Fibroblast of peridontal ligament (primary cell): ENCODE data around the gene FST.

Experiments used
- DNase-seq: peaks from one replicate; pipeline ENCODE4 v3.0.0-alpha.2; 2010; ENCODE audit errors: extremely low read depth

Gene FST

DNA sequence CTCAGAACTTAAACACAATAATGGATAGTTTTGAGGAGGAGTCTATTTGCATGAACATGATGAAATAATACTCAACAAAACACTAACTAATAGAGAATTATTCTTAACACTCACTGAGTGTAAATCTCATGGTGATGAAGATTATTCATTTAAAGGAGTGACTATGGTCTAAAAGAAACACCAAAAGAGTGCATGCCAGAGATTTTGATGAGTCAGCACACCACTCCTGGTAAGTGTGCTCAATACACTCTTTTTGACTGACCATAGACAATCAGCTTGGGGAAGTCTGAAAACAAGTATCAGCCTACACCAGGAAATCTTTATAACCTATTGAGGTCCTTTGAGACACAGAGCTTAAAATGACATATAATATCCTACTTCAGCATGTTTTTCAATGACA lies 6.8 kb upstream of the FST start:
- peak; percentile 26 for DNase-seq

GRCh38 chr5:53475320-53475719 lies 5.1 kb upstream of the FST start:
- DNase-seq = no peak

- no peak for DNase-seq
Measured at GRCh38 chr5:53476019-53476418, 4.4 kb upstream of the FST start.

- DNase-seq = no peak
Measured at GRCh38 chr5:53476531-53477480, 3.6 kb upstream of the FST start.

GRCh38 chr5:53478411-53479044 lies 1.9 kb upstream of the FST start:
- DNase-seq = peak; percentile 59

- DNase-seq = no peak
Measured at GRCh38 chr5:53479045-53479589, 1.3 kb upstream of the FST start.

DNA sequence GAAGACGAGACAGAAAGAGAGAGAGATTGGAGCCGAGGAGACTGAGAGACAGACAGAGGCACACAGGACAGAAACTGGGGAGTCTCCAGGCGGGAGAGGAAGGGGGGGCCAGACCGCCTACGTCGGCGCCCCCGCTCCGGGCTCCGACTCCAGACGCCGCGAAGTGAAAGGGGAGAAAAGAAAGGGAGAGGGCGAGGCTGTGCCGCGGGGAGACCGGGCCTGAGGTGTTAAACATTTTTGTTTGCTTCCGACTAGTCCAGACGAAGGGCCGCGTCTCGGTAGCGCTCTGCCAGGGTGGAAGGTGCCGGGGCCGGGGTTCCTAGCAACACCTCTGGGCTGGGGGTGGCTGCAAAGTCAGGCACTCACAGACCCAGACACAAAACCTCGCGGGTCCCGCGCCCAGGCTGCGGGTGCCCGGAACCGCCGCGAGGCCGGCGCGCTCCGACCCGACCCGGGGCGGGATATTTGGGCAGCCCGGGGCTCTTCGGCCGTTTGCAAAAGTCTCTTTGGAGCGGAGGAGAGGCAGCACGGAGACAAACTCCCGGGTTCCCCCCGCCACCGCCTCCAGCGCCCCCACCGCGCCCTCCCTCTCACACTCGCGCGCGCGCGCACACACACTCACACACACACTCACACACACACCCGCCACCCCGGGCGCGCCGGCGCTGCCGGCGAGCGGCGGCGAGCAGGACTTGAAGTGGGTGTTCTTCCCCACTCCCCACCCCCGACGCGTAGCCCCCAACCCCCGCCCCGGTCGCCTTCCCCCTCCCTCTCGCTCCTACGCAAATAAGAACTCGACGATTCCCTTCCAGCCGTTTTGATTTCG lies 626 bp upstream of the FST start:
- DNase-seq = peak; percentile 76

DNA sequence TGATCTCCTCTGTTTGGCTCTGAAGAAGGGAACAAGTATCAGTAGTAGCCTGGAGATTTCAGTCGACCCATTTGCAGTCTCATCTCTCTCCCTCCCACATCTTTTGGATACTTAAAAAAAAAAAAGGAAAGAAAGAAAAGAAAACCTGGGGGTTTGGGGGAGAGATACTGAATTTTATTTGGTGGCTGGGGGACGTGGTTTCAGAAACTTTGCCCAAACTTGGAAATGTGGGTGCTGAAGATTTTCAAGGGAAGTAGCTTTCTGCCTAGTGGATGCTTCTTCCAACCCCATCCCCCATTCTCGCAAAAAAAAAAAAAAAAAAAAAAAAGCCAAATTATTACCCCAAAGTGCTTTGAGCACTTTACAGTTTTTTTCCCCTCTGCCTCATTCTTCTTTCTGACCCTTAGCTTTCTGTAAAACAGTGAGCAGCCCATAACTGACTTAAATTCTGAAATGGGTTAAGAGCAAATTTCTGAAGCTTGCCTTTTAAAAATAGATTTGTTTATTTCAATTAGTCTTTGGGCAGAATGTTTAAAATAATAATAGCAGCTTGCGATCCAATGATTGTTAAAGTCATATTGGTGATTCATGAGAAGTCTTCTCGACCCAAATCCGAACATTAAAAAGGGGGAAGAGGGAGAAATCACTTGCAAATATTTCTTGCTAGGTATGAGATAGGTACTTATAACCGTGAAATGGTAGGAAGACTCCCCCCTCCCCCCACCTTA lies 894 bp downstream of the FST start:
- DNase-seq = peak; percentile 74

DNA sequence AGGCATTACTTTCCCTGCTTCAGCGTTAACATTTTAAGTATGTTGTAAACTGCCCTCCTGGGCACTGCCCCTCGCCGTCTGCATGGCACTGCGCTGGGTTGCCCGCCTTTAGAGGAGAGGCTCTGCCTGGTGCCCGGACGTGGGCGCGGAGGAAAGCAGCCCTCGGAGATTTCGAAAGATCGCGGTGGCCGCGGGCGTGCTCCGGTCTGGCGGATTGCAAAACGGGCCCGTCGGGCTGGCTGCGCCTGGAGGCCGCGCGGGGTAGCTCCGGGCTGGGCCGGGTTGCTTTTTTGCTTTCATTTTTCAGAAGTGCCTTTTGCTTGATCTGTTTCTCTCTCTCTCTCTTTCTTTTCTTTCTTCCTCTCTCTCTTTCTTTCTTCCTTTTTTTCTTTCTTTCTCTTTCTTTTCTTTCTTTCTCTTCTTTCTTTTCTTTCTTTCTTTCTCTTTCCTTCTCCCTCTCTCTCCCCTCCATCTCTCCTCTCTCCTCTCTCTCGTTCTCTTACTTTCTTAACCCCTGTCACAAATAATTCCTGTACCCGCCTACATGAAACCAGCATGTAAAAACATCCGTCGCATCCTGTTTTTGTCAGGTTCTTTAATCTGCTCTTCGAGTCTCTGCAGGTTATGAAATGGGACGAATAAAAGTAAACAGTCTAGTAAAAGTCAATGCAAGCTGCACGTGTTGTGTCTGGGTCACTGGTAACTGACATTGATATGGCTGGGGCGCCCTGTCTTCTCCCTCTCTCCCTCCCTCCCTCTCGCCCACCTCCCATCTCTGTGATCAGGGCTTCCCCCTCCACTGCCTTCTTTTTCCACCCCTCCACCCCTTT lies 1.7 kb downstream of the FST start:
- peak; percentile 77 for DNase-seq

- peak; percentile 59 for DNase-seq
Measured at GRCh38 chr5:53482717-53483638, 2.5 kb downstream of the FST start.

DNA sequence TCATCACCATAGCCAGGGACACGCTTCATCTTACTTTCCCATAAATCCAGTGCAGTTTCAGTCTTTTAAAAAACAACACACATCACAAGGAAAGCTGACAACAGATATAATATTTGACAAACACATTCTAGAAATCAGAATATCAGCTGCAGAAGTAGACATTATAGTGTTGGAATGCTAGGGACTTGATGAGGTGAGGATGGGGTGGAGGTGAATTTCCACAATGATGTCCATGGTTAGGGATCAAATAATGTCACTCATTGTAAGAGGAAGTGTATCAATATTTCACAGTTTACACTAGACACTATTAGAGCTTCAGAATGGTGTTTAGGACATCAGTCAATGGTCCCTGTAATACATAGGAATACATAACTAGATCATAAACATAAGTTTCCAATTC lies 7.0 kb downstream of the FST start:
- peak; percentile 24 for DNase-seq

GRCh38 chr5:53488195-53488722 lies 7.8 kb downstream of the FST start:
- no peak for DNase-seq

DNA sequence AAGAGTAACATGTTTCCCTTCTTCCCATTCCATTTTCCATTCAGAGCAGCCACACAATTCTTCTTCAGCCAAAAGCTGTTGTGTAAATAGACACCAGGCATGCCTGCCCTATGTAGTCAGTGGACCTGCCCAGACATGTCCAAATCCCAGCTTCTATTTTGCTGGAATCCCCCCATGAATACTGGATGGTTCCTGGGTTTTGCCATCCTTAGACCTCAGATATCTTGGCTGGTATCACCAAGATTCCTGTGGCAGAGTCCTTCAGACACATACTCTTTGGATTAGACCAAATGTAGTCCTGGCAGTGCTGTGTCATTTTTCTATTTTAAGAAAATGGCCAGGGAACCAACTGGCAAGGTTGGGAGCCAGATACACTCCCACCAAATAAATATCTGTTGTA lies 10.3 kb downstream of the FST start:
- DNase-seq = peak; percentile 100

DNA sequence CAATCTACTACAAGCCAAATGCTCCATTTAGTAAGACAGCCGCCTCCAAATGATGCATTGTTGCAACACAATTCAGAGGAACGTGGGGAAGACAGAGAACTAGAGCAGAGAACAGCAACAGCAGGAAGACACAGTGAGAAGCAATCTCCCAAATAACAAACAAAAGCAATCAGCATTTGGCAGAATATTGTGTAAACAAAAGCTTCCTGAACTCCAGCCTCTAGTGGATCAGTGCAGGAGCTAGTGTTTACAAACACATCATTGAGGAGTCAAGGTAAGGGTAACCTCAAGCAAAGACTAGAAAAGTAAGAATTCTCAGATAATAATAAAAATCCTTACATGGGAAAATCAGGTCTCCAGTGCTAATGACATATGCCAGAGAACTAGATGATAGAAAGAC lies 20.6 kb downstream of the FST start:
- DNase-seq = no peak

DNA sequence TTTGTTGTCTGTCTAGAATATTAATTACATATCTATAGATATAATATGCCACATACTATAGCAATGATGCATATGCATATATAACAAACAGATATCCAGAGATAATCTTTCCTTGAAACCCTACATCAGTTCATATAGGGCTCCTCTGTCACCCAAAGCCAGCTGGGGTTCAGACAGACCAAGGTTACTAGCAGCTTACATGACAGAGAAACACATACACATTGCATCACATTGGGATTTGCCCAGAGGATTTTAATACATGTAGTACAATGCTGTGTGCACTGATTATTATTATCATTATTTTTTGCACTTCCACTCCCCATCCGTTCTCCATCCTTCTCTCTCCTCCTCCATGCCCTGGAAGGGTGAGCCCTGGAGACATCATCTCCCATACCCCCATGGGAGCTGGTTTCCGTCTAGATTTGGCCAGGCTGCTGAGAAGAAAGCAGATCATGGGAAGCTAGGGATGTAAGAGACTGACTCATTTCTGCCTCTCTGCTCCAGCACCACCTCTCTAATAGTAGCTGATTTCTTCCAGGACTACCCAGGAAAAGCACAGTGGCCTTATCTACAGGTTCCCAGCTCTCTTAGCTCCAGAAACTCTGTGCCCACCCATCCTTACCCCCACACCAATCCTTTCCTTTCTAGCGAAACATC lies 23.3 kb downstream of the FST start:
- peak; percentile 56 for DNase-seq

DNA sequence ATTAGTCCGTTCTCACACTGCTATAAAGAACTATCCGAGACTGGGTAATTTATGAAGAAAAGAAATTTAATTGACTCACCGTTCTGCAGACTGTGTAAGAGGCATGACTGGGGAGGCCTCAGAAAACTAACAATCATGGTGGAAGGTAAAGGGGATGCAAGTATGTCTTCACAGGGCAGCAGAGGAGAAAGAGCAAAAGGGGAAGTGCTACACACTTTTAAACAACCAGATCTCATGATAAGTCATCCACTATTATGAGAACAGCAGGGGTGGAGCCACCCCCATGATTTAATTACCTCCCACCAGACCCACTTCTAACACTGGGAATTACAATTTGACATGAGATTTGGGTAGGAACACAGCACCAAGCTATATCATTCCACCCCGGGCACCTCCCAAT lies 26.6 kb downstream of the FST start:
- no peak for DNase-seq

DNA sequence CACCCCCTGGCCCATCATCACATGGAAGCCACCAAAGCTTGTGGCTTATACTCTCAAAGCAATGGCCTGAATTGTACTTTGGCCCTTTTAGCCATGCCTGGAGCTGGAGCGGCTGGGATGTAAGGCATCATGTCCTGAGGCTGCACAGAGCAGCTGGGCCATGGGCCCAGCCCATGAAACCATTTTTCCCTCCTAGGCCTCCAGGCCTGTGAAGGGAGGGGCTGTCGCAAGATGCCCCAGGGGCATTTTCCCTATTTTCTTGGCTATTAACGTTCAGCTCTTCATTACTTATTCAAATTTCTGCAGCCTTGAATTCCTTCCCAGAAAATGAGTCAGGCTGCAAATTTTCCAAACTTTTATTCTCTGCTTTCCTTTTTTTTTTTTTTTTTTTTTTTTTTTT lies 27.7 kb downstream of the FST start:
- DNase-seq = peak; percentile 31

DNA sequence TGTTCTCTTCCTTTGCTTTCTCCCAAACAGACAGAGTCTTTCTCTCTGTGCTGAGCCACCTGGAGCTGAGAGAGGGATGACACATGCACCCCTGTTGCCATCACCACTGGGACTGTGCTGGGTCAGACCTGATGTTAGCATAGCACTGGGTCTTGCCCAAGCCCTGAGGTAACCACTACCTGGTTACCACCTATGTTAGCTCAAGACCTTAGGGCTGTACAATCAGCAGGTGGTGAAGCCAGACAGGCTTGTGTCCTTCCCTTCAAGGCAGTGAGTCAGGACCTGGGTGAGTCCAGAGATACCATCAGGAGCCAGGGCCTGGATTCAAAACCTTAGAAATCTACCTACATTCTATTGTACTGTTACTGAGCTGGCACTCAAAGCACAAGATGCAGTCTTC lies 32.1 kb downstream of the FST start:
- DNase-seq = no peak

DNA sequence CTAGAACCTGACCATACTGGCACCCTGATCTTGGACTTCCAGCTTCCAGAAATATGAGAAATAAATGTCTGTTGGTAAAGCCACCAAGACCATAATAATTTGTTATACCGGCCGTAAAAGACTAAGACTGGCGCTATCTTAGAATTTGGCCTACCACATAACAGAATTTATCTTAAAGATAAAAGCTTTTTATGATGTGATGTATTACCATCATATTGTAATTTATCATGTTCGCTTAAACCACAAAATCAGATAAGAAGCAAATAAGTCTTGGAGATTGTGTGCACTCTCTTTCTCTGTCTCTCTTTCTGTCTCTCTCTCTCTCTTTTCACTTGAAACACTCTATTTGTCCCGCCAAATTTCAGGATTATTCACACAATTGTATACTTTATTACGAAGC lies 35.6 kb downstream of the FST start:
- no peak for DNase-seq
